SW480 (cell line): ENCODE data around the gene STARD13.
A peak's percentile ranks its signal among the peaks of the same experiment; 100 is the strongest.

ENCODE experiments used
- DNase-seq: peaks from one replicate; pipeline ENCODE4 v3.0.0-alpha.2; 2016; ENCODE audit warnings: low spot score

The STARD13 gene

GRCh38 chr13:33307843-33308242 lies 22.3 kb upstream of the STARD13 start:
- DNase-seq: no peak

GRCh38 chr13:33303855-33304597 lies 18.5 kb upstream of the STARD13 start:
- no peak for DNase-seq

GRCh38 chr13:33299626-33300025 lies 14.1 kb upstream of the STARD13 start:
- no peak for DNase-seq

- DNase-seq: no peak
Observed at GRCh38 chr13:33296793-33297425, 11.4 kb upstream of the STARD13 start.

- DNase-seq: no peak
Observed at GRCh38 chr13:33292712-33293111, 7.2 kb upstream of the STARD13 start.

- no peak for DNase-seq
Observed at GRCh38 chr13:33290421-33290965, 4.9 kb upstream of the STARD13 start.

GRCh38 chr13:33289966-33290365 lies 4.4 kb upstream of the STARD13 start:
- no peak for DNase-seq

- no peak for DNase-seq
Observed at GRCh38 chr13:33287142-33287882, 1.8 kb upstream of the STARD13 start.

GRCh38 chr13:33286128-33286527 lies 573 bp upstream of the STARD13 start:
- no peak for DNase-seq

GRCh38 chr13:33284916-33285315 lies 639 bp downstream of the STARD13 start:
- DNase-seq: peak; percentile 24

GRCh38 chr13:33284031-33284430 lies 1.5 kb downstream of the STARD13 start:
- no peak for DNase-seq

GRCh38 chr13:33283195-33283911 lies 2.2 kb downstream of the STARD13 start:
- no peak for DNase-seq

GRCh38 chr13:33281951-33282595 lies 3.5 kb downstream of the STARD13 start:
- no peak for DNase-seq

- DNase-seq: no peak
Observed at GRCh38 chr13:33280923-33281322, 4.6 kb downstream of the STARD13 start.

- DNase-seq: no peak
Observed at GRCh38 chr13:33280279-33280905, 5.2 kb downstream of the STARD13 start.

GRCh38 chr13:33279414-33280278 lies 5.9 kb downstream of the STARD13 start:
- DNase-seq: peak; percentile 36

GRCh38 chr13:33278913-33279312 lies 6.6 kb downstream of the STARD13 start:
- DNase-seq: no peak

- no peak for DNase-seq
Observed at GRCh38 chr13:33277946-33278345, 7.6 kb downstream of the STARD13 start.

- no peak for DNase-seq
Observed at GRCh38 chr13:33277037-33277740, 8.4 kb downstream of the STARD13 start.
